GM21786 (cell line): Measurements from ENCODE around the gene EFTUD2.
"Not testable (repeated sequence)": the region's sequence is repeated elsewhere in the genome, so short reads cannot be mapped to it uniquely, and the experiment has no call there.

ENCODE experiments used
- ATAC-seq: cut with Tn5 transposase; IDR thresholded peaks from one replicate; pipeline ENCODE4 v1.9.1; 2021; ENCODE audit not compliant: unreplicated experiment

The EFTUD2 gene

DNA sequence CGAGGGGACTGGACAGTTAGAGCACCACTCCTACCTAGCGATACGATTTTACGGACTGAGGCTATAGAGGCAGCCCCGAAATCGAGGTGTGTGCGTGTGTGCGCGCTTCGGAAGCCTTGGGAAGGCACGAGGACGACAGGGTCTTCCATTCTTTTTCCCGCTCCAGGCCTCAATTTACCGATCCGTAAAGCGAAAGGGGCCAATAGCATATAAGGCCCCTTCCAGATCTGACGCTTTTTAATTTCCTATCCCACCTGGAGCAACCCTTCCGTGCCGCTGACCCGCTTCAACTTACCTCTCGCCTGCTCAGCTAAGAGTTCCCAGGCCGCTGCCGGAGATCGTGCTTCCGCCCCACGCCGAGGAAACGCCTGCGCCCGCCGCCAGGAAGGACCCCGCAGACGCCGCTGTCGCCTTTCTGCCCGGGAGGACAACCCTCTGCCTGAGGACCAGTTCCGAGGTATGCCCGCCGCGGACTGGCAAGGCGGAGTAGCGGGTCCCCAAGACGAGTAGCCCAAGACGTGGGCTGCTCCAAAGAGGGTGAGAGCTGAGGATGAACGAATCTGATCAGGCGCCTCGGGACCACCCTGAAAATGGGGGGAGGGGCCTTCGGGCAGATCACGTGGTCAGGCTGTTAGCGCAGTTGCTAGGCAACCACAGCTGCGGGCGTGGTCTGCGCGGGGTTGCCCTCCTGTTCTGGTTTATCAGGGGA lies at the start of gene EFTUD2:
Gene EFTUD2 (minus strand): TSS at position 372 of the 709 bp plus-strand sequence. CDS start 4,924 bp downstream, outside the sequence.
- ATAC-seq, result peak; percentile 73

DNA sequence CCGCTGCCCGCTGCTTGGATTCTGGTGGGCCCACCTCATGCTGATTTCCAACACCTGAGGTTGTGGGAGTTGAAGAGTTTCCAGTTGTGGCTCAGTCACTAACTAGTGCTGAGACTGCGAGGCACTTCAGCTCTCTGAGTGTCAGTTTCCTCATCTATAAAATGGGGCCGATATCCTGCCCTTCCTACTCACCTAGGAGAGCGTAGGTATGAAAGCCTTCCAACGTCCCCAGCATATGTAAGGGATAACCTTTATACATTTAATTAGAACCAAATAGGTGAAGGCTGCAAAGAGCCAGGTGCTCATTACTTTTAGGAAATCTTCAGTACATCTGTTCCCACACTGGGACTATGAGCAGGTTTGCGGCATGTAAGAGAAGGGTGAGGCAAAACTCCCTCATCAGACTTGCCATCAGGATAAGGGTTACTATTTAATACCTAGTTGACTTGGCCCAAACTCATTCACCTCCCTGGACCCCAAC lies 49.1 kb upstream of the EFTUD2 start:
- no peak for ATAC-seq

GRCh38 chr17:44947461-44948314 lies 48.4 kb upstream of the EFTUD2 start, which contains the start of gene KIF18B:
TSS of gene KIF18B (minus strand) at chr17:44947773. CDS start at chr17:44936344, 11,429 bp downstream.
- ATAC-seq, result peak; percentile 94

- ATAC-seq, result not testable (repeated sequence)
Measured at GRCh38 chr17:44945652-44946051, 46.4 kb upstream of the EFTUD2 start.

- ATAC-seq, result no peak
Measured at GRCh38 chr17:44942456-44942855, 43.2 kb upstream of the EFTUD2 start.

GRCh38 chr17:44941712-44942331 lies 42.6 kb upstream of the EFTUD2 start:
- ATAC-seq, result no peak

DNA sequence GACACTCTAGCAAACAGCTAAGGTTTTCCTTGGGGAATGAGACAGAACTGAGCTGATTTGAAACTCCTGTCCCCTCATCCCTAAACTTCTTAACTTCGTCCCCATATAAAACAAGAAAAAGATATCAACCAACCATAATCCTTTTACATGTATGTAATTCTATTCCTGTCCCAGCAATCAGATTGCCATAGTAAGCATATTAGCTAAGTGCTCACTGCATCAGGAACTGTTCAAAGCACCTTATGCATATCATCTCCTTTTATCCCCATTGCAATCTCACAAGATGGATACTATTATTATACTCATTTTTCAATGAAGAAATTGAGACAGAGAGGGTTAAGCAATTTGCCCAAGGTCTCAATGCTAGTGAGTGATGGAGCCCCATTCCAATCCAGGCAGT lies 41.5 kb upstream of the EFTUD2 start:
- ATAC-seq, result no peak

DNA sequence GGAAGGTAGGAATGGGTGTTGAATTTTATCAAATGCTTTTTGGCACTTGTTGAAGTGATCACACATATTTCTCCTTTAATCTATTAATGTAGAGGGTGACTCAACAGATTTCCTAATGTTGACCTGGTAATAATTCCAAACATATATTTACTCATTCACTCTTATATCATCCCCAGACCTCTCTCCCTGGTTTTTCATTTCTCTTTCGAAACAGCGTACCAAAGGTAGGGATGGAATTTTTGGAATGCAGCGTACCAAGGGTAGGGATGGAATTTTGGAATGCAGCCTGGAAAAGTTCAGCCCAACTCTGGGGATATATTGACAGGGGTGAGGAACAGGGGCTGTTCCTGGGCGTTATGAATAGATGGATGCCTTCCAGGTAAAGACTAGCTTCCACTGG lies 41.1 kb upstream of the EFTUD2 start:
- ATAC-seq, result no peak

DNA sequence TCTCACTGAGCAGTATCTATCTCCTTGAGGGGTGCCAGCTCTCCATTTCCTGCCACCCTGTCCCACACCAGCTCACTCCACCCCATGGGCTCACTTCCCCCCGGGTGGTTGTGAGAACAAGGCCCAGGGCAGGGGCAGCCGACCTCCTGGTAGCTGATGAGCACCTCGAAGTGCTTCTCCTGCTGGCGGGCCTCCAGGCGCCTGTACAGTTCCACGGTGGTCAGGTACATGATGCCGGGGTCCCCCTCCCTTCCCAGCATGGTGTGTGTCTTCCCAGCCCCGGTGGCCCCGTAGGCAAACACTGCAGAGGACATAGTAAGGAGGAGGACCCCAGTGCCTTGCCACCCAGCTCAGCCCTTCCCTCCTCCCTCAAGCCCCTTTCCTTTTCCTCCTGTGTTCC lies 35.9 kb upstream of the EFTUD2 start:
- ATAC-seq, result no peak

GRCh38 chr17:44934745-44935105 lies 35.5 kb upstream of the EFTUD2 start:
- no peak for ATAC-seq

DNA sequence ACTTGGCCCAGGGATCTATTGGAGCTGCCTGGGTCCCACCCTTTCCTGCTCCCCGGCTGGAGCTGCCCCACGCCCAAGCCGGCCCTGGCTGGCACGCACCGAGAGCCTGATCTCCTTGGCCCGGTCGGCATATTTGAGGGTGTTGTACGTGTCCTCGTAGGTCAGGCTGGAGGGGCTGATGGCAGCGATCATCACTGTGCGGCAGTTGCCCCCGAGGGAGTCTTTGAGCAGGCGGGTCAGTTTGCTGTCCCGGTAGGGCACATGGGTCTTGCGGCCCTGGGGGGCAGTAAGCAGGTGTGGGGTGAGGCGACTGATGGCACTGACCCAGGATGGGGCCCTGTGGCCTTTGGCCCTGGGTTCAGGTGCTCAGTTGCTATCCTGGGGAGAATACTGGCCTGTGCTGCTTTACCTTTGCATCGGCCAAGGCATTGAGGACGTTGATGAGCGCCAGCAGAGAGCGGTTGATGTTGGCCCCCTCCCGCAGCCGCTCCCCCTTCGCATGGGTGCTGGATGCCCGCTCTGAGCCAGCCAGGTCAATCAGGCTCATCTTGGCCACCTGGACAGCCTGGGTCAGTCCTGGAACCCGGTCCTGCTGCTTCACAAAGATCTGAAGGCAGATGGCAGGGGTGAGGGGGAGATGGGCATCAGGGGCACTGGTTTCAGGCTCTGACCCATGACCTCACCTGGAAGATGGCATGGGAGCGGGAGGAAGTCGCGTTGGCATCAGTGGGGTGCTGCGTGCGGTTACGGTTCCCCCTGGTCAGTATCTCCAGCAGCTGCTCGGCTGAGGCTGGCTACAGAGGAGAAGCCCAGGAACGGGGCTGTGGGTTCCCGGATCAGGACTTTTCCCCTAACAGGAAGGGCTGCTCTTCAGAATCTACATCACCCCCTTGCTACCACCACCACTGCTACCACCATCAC lies 34.8 kb upstream of the EFTUD2 start:
- ATAC-seq, result no peak

GRCh38 chr17:44932787-44933097 lies 33.5 kb upstream of the EFTUD2 start:
- ATAC-seq, result no peak

DNA sequence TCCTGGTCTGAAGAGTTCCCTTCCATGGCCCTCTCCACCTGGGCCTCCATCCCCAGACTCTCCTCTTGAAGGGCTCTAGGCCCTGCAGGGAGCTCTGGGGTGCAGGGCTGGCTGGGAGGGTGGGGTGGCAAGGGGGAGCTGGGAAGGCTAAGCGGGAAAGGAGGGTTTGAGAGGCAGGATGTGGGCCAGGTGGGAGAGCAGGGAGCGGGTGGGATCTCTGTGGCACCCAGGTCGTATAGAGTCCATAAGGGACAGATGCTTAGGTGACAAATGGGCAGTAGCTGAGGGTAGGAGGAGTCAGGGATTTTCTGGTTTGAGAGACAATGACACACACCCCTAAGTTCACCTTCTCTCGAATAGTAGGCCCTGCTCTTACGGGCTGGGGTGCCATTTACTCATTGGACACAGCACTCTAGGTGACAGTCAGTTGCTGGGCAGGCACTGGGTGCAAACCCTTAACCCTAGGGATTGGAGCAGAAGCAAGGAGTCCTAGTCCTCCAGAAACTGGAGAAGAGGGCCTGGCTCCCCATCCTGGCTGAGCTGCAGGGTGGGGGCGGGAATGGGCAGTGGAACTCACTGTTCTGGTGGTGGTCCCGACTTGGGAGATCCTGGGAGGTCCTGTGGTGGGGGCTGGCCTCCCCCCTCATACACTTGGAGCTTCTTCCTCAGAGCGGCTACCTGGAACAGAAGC lies 33.0 kb upstream of the EFTUD2 start:
- ATAC-seq, result no peak

DNA sequence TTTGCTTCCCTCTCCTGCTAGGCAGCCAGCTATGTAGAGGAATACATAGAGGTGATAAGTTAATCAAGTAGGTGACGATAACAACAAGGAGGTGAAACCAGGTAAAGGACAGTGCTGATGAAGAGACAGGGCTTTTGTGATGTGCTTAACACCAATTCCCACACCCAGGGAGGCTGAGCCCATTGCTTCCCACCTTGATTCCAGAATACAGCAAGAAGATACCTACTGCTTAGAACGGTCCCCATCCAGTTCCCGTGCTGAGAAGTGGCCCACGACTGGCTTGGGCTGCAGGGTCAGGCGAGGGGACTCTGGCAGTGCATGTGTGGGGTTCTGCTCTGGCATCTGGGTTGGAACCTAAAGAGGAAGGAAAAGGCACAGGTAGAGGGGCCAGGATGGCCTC lies 32.1 kb upstream of the EFTUD2 start:
- ATAC-seq, result no peak

GRCh38 chr17:44930667-44931066 lies 31.4 kb upstream of the EFTUD2 start:
- ATAC-seq, result no peak

DNA sequence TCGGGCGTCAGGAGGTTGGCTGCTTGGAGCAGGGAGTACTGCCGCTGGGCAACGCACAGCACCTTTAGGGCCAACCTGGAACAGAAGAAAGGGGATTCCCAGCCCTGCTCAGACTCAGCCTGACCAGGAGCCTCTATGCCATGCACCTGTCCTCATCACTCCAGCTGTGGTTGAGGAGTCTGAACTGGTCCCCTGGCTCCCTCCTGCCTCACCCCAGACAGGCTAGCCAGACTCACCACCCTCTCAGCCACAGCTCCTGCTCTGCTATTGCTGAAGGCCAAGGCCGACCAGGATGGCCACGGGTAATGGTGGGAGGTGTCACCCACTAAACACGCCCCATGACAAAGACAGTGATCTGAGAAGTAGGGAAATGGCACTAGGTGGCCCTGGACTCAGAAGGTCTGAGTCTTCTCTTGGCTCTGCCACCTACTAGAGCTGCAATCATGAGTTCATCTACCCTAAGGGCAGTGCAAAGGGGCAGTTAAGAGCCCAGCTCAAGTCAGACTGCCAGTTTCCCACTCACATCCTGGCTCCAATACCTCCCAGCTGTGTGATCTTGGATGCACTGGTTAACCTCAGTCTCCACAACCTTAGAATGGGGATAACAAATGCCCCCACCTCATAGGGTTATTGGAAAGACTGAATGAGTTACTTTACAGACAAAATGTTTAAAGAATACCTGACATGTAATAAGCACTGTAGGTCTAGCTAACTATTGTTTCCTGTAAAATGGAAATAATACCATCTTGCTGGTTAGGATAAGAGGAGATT lies 29.9 kb upstream of the EFTUD2 start:
- ATAC-seq, result no peak

GRCh38 chr17:44928136-44928535 lies 28.9 kb upstream of the EFTUD2 start:
- no peak for ATAC-seq

GRCh38 chr17:44927696-44928095 lies 28.5 kb upstream of the EFTUD2 start:
- ATAC-seq, result no peak

DNA sequence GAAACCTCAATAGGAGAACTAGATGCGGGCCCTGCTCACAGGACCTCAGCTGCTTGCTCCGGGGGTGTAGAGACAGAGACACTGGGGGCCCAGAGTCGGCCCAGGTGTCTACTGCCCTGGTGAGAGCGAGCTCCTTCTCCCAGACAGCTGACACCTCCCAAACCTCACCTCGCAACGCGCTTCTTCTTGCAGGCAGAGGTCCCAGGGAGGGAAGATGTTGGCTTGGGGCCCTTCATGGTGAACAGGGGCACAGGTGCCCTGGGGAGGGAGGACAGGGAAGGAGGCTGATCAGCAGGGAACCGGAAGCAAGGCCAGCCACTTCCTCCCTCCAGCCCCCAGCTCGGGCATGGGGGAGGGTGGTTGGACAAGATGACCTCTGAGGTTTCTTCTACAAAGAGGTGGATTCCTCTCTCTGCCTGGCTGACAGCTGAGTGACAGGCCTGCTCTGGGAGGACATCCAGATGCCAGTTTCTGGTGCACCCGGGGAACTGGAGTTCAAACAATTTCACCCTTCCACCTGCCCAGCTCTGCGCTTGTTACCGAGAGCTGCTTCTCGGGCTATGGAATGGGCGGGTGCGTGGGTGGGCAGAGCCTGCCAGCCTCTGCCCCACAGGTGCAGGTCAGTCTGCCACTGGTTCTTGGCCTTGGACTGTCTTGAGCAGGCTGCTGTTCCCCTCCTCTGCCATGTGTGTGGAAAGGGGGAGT lies 27.7 kb upstream of the EFTUD2 start:
- ATAC-seq, result no peak
